SK-N-SH (cell line): ENCODE results near the gene TMEM223. TPM values are rescaled to one million over a fixed set of nuclear protein-coding genes. Genes with fewer than 3 reads are reported as not detected.

ENCODE experiments used
- CTCF ChIA-PET: fragments of 300-600, 350-600 bp; formaldehyde crosslinking; extraction: SDS; loops from one replicate; lab custom pipeline; 2021; lab: Yijun Ruan, JAX
- POLR2A ChIA-PET: fragments of 350-600 bp; sonication (Branson Sonifier 250); formaldehyde crosslinking; extraction: SDS; loops from one replicate; lab custom pipeline; 2020; ENCODE audit warnings: antibody characterized with exemption, inconsistent platforms; lab: Yijun Ruan, JAX
- DNase-seq: peaks from one replicate; pipeline ENCODE4 v3.0.0; 2012
- H2AFZ ChIP-seq: fragments of 200-600 bp; sonication (generic); 2 replicates; pipeline ENCODE4 v1.8.1; 2016; ENCODE audit warnings: antibody characterized with exemption, mild to moderate bottlenecking, low read depth
- H3F3A ChIP-seq: fragments of 200-600 bp; sonication (generic); replicated peaks from 2 replicates; pipeline ENCODE3; 2016; ENCODE audit warnings: antibody characterized with exemption, mild to moderate bottlenecking; ENCODE audit not compliant: insufficient read depth
- H3K27ac ChIP-seq, 2 experiments: fragments of 200-500 bp in 1 of 2; fragments of 200-600 bp in 1 of 2; sonication (Bioruptor generic) in 1 of 2; sonication (generic), shearing (Covaris generic) in 1 of 2; 2 replicates each; pipeline versions ENCODE4 v1.5.1 to v1.6.1; 2014 to 2016; ENCODE audit warnings: low read depth in 2 of 2, inconsistent platforms in 1 of 2, low read length in 1 of 2, mild to moderate bottlenecking in 1 of 2, mixed read lengths in 1 of 2
- H3K27me3 ChIP-seq: fragments of 200-600 bp; sonication (generic), shearing (Covaris generic); 2 replicates; pipeline ENCODE4 v1.6.1; 2016; ENCODE audit warnings: mixed run types; ENCODE audit not compliant: insufficient read depth
- H3K36me3 ChIP-seq, 2 experiments: fragments of 200-500 bp in 1 of 2; fragments of 200-600 bp in 1 of 2; sonication (Bioruptor generic) in 1 of 2; sonication (generic) in 1 of 2; replicated peaks in 1 of 2; 2 replicates each; pipeline versions ENCODE3 to v1.5.1; 2014 to 2016; ENCODE audit warnings: low read length in 1 of 2, mild to moderate bottlenecking in 1 of 2; ENCODE audit not compliant: insufficient read depth in 2 of 2, control insufficient read depth in 1 of 2
- H3K4me1 ChIP-seq, 2 experiments: fragments of 200-500 bp in 1 of 2; fragments of 200-600 bp in 1 of 2; sonication (Bioruptor generic) in 1 of 2; sonication (generic), shearing (Covaris generic) in 1 of 2; 2 replicates each; pipeline versions ENCODE4 v1.5.1 to v1.6.1; 2014 to 2016; ENCODE audit warnings: low read depth in 1 of 2, low read length in 1 of 2, mixed run types in 1 of 2; ENCODE audit not compliant: insufficient read depth in 2 of 2, control insufficient read depth in 1 of 2
- H3K4me2 ChIP-seq: fragments of 200-600 bp; sonication (generic), shearing (Covaris generic); 2 replicates; pipeline ENCODE4 v1.6.1; 2017; ENCODE audit warnings: mixed run types
- H3K4me3 ChIP-seq, 2 experiments: fragments of 200-500 bp in 1 of 2; fragments of 200-600 bp in 1 of 2; sonication (Bioruptor generic) in 1 of 2; sonication (generic), shearing (Covaris generic) in 1 of 2; 2 replicates each; pipeline versions ENCODE4 v1.5.1 to v1.8.1; 2014 to 2016; ENCODE audit warnings: low read depth in 2 of 2, inconsistent platforms in 1 of 2, low read length in 1 of 2, mild to moderate bottlenecking in 1 of 2, mixed read lengths in 1 of 2, moderate library complexity in 1 of 2
- H3K79me2 ChIP-seq: fragments of 200-600 bp; sonication (generic); 2 replicates; pipeline ENCODE4 v1.8.1; 2017; ENCODE audit warnings: mild to moderate bottlenecking; ENCODE audit not compliant: insufficient read depth
- H3K9ac ChIP-seq: fragments of 200-600 bp; sonication (generic); 2 replicates; pipeline ENCODE4 v1.6.1; 2017; ENCODE audit warnings: mixed run types
- H3K9me2 ChIP-seq: fragments of 200-600 bp; sonication (generic); 2 replicates; pipeline ENCODE4 v1.6.1; 2017; ENCODE audit warnings: mixed run types
- H3K9me3 ChIP-seq: fragments of 200-600 bp; sonication (generic); 2 replicates; pipeline ENCODE4 v1.6.1; 2017; ENCODE audit warnings: mixed run types, mild to moderate bottlenecking, moderate library complexity
- H4K20me1 ChIP-seq: fragments of 200-600 bp; sonication (generic); 2 replicates; pipeline ENCODE4 v1.6.1; 2017; ENCODE audit warnings: mild to moderate bottlenecking, mixed run types; ENCODE audit not compliant: insufficient read depth
- CTCF ChIP-seq: fragments of 200-600 bp; sonication (generic); IDR thresholded peaks from 2 replicates; pipeline ENCODE4 v1.6.1; 2017; ENCODE audit warnings: antibody characterized with exemption, mild to moderate bottlenecking, moderate library complexity
- ELF1 ChIP-seq: IDR thresholded peaks from 2 replicates; pipeline ENCODE4 v1.4.0; 2012
- EP300 ChIP-seq, 2 experiments: IDR thresholded peaks; 2 replicates each; pipeline versions ENCODE4 v1.4.0 to v1.6.1; 2012; ENCODE audit warnings: borderline replicate concordance in 1 of 2, low read depth in 1 of 2, low read length in 1 of 2
- FOXM1 ChIP-seq: IDR thresholded peaks from 2 replicates; pipeline ENCODE4 v1.4.0; 2012; ENCODE audit warnings: low read depth, mild to moderate bottlenecking
- GABPA ChIP-seq: IDR thresholded peaks from 2 replicates; pipeline ENCODE4 v1.4.0; 2012; ENCODE audit warnings: low read depth, mild to moderate bottlenecking
- GATA2 ChIP-seq: sonication (generic); formaldehyde crosslinking; IDR thresholded peaks from 2 replicates; pipeline ENCODE4 v1.5.0; 2020; ENCODE audit warnings: mild to moderate bottlenecking, missing genetic modification reagents
- MAX ChIP-seq: IDR thresholded peaks from 2 replicates; pipeline ENCODE4 v1.4.0; 2012; ENCODE audit warnings: low read depth
- MXI1 ChIP-seq: IDR thresholded peaks from 2 replicates; pipeline ENCODE4 v1.6.1; 2012; ENCODE audit warnings: mild to moderate bottlenecking, low read depth, low read length, improper control_type of control experiment
- NFIC ChIP-seq: IDR thresholded peaks from 2 replicates; pipeline ENCODE4 v1.4.0; 2012; ENCODE audit warnings: borderline replicate concordance
- RAD21 ChIP-seq: IDR thresholded peaks from 2 replicates; pipeline ENCODE4 v1.6.1; 2012; ENCODE audit warnings: mild to moderate bottlenecking, low read length
- RCOR1 ChIP-seq: fragments of 150-350 bp; IDR thresholded peaks from 2 replicates; pipeline ENCODE4 v1.6.1; 2017; ENCODE audit warnings: antibody characterized with exemption, low read length
- RFX5 ChIP-seq: IDR thresholded peaks from 2 replicates; pipeline ENCODE4 v1.6.1; 2012; ENCODE audit warnings: mild to moderate bottlenecking, improper control_type of control experiment, low read length
- RXRA ChIP-seq: IDR thresholded peaks from 2 replicates; pipeline ENCODE4 v1.4.0; 2012; ENCODE audit warnings: low read depth, mild to moderate bottlenecking, borderline replicate concordance
- SIN3A ChIP-seq: IDR thresholded peaks from 2 replicates; pipeline ENCODE4 v1.6.1; 2012; ENCODE audit warnings: low read depth, mild to moderate bottlenecking, low read length, moderate library complexity, borderline replicate concordance
- SMC3 ChIP-seq: IDR thresholded peaks from 2 replicates; pipeline ENCODE4 v1.6.1; 2012; ENCODE audit warnings: low read depth, low read length, improper control_type of control experiment
- TAF1 ChIP-seq: IDR thresholded peaks from 2 replicates; pipeline ENCODE4 v1.6.1; 2012; ENCODE audit warnings: low read depth, mild to moderate bottlenecking, low read length, moderate library complexity, borderline replicate concordance
- TCF12 ChIP-seq: IDR thresholded peaks from 2 replicates; pipeline ENCODE4 v1.4.0; 2012
- USF1 ChIP-seq: IDR thresholded peaks from 2 replicates; pipeline ENCODE4 v1.4.0; 2012; ENCODE audit warnings: low read depth, borderline replicate concordance
- USF2 ChIP-seq: fragments of 150-350 bp; IDR thresholded peaks from 2 replicates; pipeline ENCODE4 v1.6.1; 2017; ENCODE audit warnings: antibody characterized with exemption, low read length, low read depth, borderline replicate concordance
- YY1 ChIP-seq: IDR thresholded peaks from 2 replicates; pipeline ENCODE4 v1.4.0; 2012; ENCODE audit warnings: low read depth, mild to moderate bottlenecking
- ZBTB33 ChIP-seq: IDR thresholded peaks from 2 replicates; pipeline ENCODE4 v1.4.0; 2012; ENCODE audit warnings: low read depth, borderline replicate concordance
- WGBS: methylation state at CpG from one replicate; pipeline ENCODE4 v1.1.6; 2017; ENCODE audit warnings: low lambda C conversion rate; 5-methylcytosine and 5-hydroxymethylcytosine counted together
- polyA plus RNA-seq, 3 experiments: library from polyadenylated mRNA; depleted of rRNA; stranded (reverse); fragments of >200 nt; gene quantifications; 2 replicates each; pipeline ENCODE4 v1.2.3, GENCODE V29; 2012

The TMEM223 gene
- polyA plus RNA-seq, 1 of the 3 experiments (the other 2 are of a cell fraction): 30.4 TPM

GRCh38 chr11:62811659-62812058 lies 19.9 kb upstream of the TMEM223 start (continued):
- no peak for TF ChIP-seq CTCF
- TF ChIP-seq, all 33 proteins: peak for 0

- H3F3A ChIP-seq: peaks cover 22% of the 10 kb centered on the region
Measured at GRCh38 chr11:62810748-62811147, 18.9 kb upstream of the TMEM223 start.

More at GRCh38 chr11:62810748-62811147, 18.9 kb upstream of the TMEM223 start:
- no peak overlapping the region for H3K4me3 ChIP-seq
- CTCF ChIA-PET: no interaction called here
- 59% methylated on average over 1 of the region's 1 CpG for WGBS
- no peaks in the 10 kb centered on the region for H3K27me3 ChIP-seq
- H3K9me3 ChIP-seq: no peaks in the 10 kb centered on the region
- no peak overlapping the region for H3K27ac ChIP-seq
- H4K20me1 ChIP-seq: no peaks in the 10 kb centered on the region
- no peaks in the 10 kb centered on the region for H3K9me2 ChIP-seq
- H3K4me2 ChIP-seq: no peak overlapping the region
- no peak overlapping the region for H3K9ac ChIP-seq
- TF ChIP-seq RAD21 (no peak), SIN3A (no peak), RXRA (no peak), TCF12 (no peak), TAF1 (no peak), ELF1 (no peak), SMC3 (no peak), RCOR1 (no peak), FOXM1 (no peak), GABPA (no peak), NFIC (no peak), RFX5 (no peak), USF1 (no peak), EP300 (IDR thresholded peaks at IDR 0.05; ENCODE audit: borderline replicate concordance in 1 of 2, low read depth in 1 of 2, low read length in 1 of 2) (no peak), MXI1 (no peak), USF2 (no peak), GATA2 (no peak), MAX (no peak), ZBTB33 (no peak), YY1 (no peak)
- H3K79me2 ChIP-seq: no peaks in the 10 kb centered on the region
- H3K4me1 ChIP-seq: peaks cover 0 to 4% of the 10 kb centered on the region in 2 experiments; a peak in 1 of 4 replicates
- peaks cover 0 to 3% of the 10 kb centered on the region in 2 experiments for H3K36me3 ChIP-seq
- no peak for DNase-seq
- POLR2A ChIA-PET: interaction anchor here (0.6 kb wide), 1 partner anchor 21 kb away, joined by 3 read pairs; the partner anchor contains the start of gene STX5
- no peak overlapping the region for H2AFZ ChIP-seq
